Loucy (cell line): ENCODE measurements around the gene AGK.

Experiments
- H2AFZ ChIP-seq: fragments of 200-600 bp; sonication (generic); 2 replicates; pipeline ENCODE4 v1.6.0; 2016; ENCODE audit warnings: antibody characterized with exemption, mild to moderate bottlenecking, low read length, moderate library complexity
- H3F3A ChIP-seq: fragments of 200-600 bp; 2 replicates; pipeline ENCODE4 v1.6.0; 2016; ENCODE audit warnings: antibody characterized with exemption, low read depth, mild to moderate bottlenecking
- H3K27me3 ChIP-seq: fragments of 200-600 bp; sonication (generic); 2 replicates; pipeline ENCODE4 v1.6.1; 2014; ENCODE audit warnings: low read length, mild to moderate bottlenecking; ENCODE audit not compliant: insufficient read depth, poor library complexity, severe bottlenecking
- H3K36me3 ChIP-seq: fragments of 200-600 bp; sonication (generic); 2 replicates; pipeline ENCODE4 v1.6.1; 2016; ENCODE audit warnings: low read length; ENCODE audit not compliant: insufficient read depth
- H3K4me1 ChIP-seq: fragments of 200-600 bp; sonication (generic); 2 replicates; pipeline ENCODE4 v1.5.1; 2014; ENCODE audit warnings: low read length, mild to moderate bottlenecking; ENCODE audit not compliant: insufficient read depth, poor library complexity, severe bottlenecking
- H3K4me2 ChIP-seq: fragments of 200-600 bp; sonication (generic); 2 replicates; pipeline ENCODE4 v1.6.0; 2014; ENCODE audit warnings: antibody characterized with exemption, low read length, low read depth, mild to moderate bottlenecking; ENCODE audit not compliant: poor library complexity, severe bottlenecking
- H3K4me3 ChIP-seq: fragments of 200-600 bp; sonication (generic); 2 replicates; pipeline ENCODE4 v1.5.1; 2014; ENCODE audit warnings: low read length, mild to moderate bottlenecking, mixed read lengths; ENCODE audit not compliant: poor library complexity, severe bottlenecking
- H3K79me2 ChIP-seq: fragments of 200-600 bp; sonication (generic); 2 replicates; pipeline ENCODE4 v1.6.1; 2014; ENCODE audit warnings: low read length; ENCODE audit not compliant: insufficient read depth
- H3K9ac ChIP-seq: fragments of 200-600 bp; sonication (generic); 2 replicates; pipeline ENCODE4 v1.6.0; 2014; ENCODE audit warnings: mild to moderate bottlenecking, low read depth, low read length, moderate library complexity; ENCODE audit not compliant: poor library complexity, severe bottlenecking
- H3K9me2 ChIP-seq: fragments of 200-600 bp; sonication (generic); replicated peaks from 2 replicates; pipeline ENCODE4 v1.6.1; 2016; ENCODE audit warnings: low read depth, low read length, mixed read lengths
- H3K9me3 ChIP-seq: fragments of 200-600 bp; sonication (generic); 2 replicates; pipeline ENCODE4 v1.6.1; 2014; ENCODE audit warnings: mild to moderate bottlenecking, antibody characterized with exemption, low read length, low read depth; ENCODE audit not compliant: insufficient read depth
- H4K20me1 ChIP-seq: fragments of 200-600 bp; sonication (generic); 2 replicates; pipeline ENCODE4 v1.6.0; 2014; ENCODE audit warnings: antibody characterized with exemption, low read length, mild to moderate bottlenecking; ENCODE audit not compliant: insufficient read depth, poor library complexity, severe bottlenecking
- EZH2phosphoT487 ChIP-seq: fragments of 200-600 bp; IDR thresholded peaks from 2 replicates; pipeline ENCODE4 v1.6.1; 2018; ENCODE audit warnings: antibody characterized with exemption, mild to moderate bottlenecking, moderate library complexity, borderline replicate concordance
- TF ChIP-seq, protein P1 (sequence below): fragments of 200-600 bp; sonication (generic); conservative IDR thresholded peaks from 2 replicates; pipeline ENCODE4 v1.5.1; 2014; ENCODE audit warnings: mild to moderate bottlenecking, antibody characterized with exemption, low read length

AGK gene

DNA sequence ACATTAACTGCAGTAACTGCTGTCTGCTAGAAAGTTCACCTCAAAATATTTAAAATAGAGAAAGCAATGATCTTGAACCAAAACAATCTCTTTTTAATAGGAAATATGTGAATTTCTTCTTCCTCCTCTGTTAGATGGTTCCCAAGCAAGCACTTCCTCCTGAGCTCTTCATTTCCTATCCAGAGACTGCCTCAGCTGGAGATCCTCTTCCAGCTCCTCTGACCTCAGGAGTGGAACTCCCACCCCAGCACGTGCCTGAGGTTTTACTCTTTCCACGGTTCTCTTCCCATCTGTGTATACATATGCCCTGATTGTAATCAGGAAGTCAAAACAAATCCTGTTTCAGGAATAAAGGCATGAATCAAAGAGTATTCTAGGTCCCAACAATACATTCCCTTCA lies 145.1 kb downstream of the AGK start:
- Histone ChIP-seq H3K36me3 (no peaks in the 10 kb centered on the region), H3F3A (no peaks in the 10 kb centered on the region), H3K27me3 (no peaks in the 10 kb centered on the region), H3K9ac (no peak overlapping the region), H2AFZ (no peak overlapping the region), H3K9me2 (no peaks in the 10 kb centered on the region), H3K4me3 (no peak overlapping the region), H3K4me1 (peaks cover 53% of the 10 kb centered on the region), H3K9me3 (no peaks in the 10 kb centered on the region), H4K20me1 (peaks cover 19% of the 10 kb centered on the region), H3K4me2 (peak overlapping the region; percentile 90), H3K79me2 (peaks cover 68% of the 10 kb centered on the region; the same call in 1 of the 2 replicates)
- TF ChIP-seq EZH2phosphoT487, result no peak
- TF ChIP-seq, protein P1, sequence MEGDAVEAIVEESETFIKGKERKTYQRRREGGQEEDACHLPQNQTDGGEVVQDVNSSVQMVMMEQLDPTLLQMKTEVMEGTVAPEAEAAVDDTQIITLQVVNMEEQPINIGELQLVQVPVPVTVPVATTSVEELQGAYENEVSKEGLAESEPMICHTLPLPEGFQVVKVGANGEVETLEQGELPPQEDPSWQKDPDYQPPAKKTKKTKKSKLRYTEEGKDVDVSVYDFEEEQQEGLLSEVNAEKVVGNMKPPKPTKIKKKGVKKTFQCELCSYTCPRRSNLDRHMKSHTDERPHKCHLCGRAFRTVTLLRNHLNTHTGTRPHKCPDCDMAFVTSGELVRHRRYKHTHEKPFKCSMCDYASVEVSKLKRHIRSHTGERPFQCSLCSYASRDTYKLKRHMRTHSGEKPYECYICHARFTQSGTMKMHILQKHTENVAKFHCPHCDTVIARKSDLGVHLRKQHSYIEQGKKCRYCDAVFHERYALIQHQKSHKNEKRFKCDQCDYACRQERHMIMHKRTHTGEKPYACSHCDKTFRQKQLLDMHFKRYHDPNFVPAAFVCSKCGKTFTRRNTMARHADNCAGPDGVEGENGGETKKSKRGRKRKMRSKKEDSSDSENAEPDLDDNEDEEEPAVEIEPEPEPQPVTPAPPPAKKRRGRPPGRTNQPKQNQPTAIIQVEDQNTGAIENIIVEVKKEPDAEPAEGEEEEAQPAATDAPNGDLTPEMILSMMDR, result no peak

DNA sequence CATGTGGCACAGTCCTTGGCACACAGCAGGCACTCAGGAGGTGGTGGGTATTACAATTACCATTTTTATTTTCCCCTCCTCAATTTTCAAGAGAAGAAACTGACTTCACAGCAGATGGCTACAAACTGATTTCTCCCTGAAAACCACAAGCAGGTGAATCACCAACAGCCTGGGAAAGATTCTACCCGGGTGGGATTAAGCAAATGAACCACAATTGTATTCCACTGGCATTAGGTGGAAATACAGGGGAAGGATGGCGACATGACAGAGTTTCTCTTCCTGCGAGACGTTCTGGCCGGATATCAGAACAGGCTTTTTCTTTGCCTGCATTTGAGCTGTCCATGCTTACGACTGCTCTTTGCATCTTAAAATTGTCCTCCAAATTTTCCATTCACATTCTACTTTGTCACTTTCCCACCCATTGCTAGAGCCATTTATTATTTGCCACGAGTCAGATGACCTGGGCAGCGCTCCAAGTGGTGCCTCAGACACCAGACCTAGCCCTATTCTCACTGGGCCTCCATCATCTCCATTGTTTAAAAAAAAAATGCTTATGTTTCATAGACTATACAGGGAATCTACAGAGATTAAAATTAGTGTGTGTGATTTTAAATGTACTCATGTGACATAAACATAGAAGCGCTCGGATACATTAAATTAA lies 146.1 kb downstream of the AGK start:
- peak overlapping the region; percentile 87 for H3K4me3 ChIP-seq
- H3K36me3 ChIP-seq, result no peaks in the 10 kb centered on the region
- H3K9me2 ChIP-seq, result no peaks in the 10 kb centered on the region
- H3K9me3 ChIP-seq, result no peaks in the 10 kb centered on the region
- peaks cover 17% of the 10 kb centered on the region for H4K20me1 ChIP-seq
- TF ChIP-seq EZH2phosphoT487, result no peak
- TF ChIP-seq, protein P1, result no peak
- no peaks in the 10 kb centered on the region for H3F3A ChIP-seq
- H3K4me1 ChIP-seq, result peaks cover 54% of the 10 kb centered on the region
- peaks cover 68% of the 10 kb centered on the region; the same call in 1 of the 2 replicates for H3K79me2 ChIP-seq
- H3K27me3 ChIP-seq, result no peaks in the 10 kb centered on the region
- no peak overlapping the region for H3K9ac ChIP-seq
- no peak overlapping the region for H2AFZ ChIP-seq
- peak overlapping the region; percentile 90 for H3K4me2 ChIP-seq

DNA sequence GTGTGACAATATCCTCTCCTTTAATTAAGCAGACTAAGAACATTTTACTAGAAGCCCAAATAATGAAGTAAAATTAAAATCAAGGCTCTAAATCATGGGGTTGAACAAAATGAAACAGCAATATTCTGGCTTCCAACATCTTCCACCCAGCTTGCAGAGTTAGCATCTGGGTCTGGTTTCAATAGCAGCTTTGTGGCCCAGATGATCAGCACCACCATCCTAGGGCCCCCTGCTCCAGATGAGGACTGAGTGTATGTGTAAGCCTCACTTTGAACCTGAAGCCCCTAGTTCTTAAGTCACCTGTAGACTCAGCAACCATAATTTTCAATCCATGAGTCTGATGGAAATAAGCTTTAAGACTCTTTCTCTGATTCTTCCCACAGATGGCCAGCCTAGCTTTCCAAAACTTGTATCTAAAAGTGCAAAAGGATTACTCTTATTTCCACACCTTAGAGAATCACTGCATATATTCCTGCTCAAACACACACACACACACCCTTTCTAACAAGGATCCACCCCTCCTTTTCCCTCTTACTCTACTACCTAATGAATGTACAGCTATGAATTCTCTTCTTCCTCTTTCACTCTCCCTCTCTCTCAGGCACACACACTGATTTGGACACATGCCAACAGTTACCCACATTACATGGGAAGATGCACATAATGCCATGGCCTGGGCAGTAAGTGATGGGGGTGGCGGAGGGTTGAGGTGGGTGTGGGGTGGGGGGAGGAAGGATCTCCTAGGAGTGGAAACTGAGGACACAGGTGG lies 147.2 kb downstream of the AGK start:
- no peaks in the 10 kb centered on the region for H3K9me3 ChIP-seq
- H4K20me1 ChIP-seq, result peaks cover 17% of the 10 kb centered on the region
- no peaks in the 10 kb centered on the region for H3K27me3 ChIP-seq
- H3K9me2 ChIP-seq, result no peaks in the 10 kb centered on the region
- H3K36me3 ChIP-seq, result no peaks in the 10 kb centered on the region
- peak overlapping the region; percentile 87 for H3K4me3 ChIP-seq
- peaks cover 59% of the 10 kb centered on the region for H3K4me1 ChIP-seq
- peak overlapping the region; percentile 90 for H3K4me2 ChIP-seq
- peak overlapping the region; percentile 10 for H3K9ac ChIP-seq
- no peak overlapping the region for H2AFZ ChIP-seq
- no peak for TF ChIP-seq EZH2phosphoT487
- TF ChIP-seq, protein P1, result no peak
- H3F3A ChIP-seq, result no peaks in the 10 kb centered on the region
- peaks cover 62% of the 10 kb centered on the region; the same call in 1 of the 2 replicates for H3K79me2 ChIP-seq
